ENCODE results near the gene RPL31.

Gene RPL31

GRCh38 chr2:100962366-100963025, 39.6 kb upstream of the RPL31 start:
- H3K36me3 ChIP-seq (ENCODE audit: insufficient read depth, low read length) = no peaks in the 10 kb centered on the region
- H3K4me2 ChIP-seq (ENCODE audit: low read length) = no peak overlapping the region
- H3K27me3 ChIP-seq (ENCODE audit: insufficient read depth, low read length) = no peaks in the 10 kb centered on the region
- no peak for TF ChIP-seq CTCF (IDR thresholded peaks at IDR 0.05; ENCODE audit: low read length)
- TF ChIP-seq EZH2 (IDR thresholded peaks at IDR 0.05; ENCODE audit: borderline replicate concordance, low read length) = no peak
- no peaks in the 10 kb centered on the region for H3F3A ChIP-seq (ENCODE audit: insufficient read depth, low read length)
- H4K20me1 ChIP-seq (ENCODE audit: insufficient read depth, low read length) = no peaks in the 10 kb centered on the region
- H3K9me3 ChIP-seq (ENCODE audit: low read length) = no peaks in the 10 kb centered on the region
- H3K4me1 ChIP-seq (ENCODE audit: insufficient read depth, low read length, severe bottlenecking) = no peaks in the 10 kb centered on the region
- no peak overlapping the region for H3K9ac ChIP-seq (ENCODE audit: low read length)
- H3K27ac ChIP-seq (ENCODE audit: low read depth, low read length, poor library complexity, severe bottlenecking) = no peak overlapping the region
- no peaks in the 10 kb centered on the region for H3K9me2 ChIP-seq (ENCODE audit: low read depth, low read length)
- no peak overlapping the region for H2AFZ ChIP-seq (ENCODE audit: low read length)
- H3K79me2 ChIP-seq (ENCODE audit: insufficient read depth, low read length) = no peaks in the 10 kb centered on the region
- no peak overlapping the region for H3K4me3 ChIP-seq (ENCODE audit: low read depth, low read length, poor library complexity, severe bottlenecking)

- Histone ChIP-seq H4K20me1 (ENCODE audit: insufficient read depth, low read length) (no peaks in the 10 kb centered on the region), H3K4me1 (ENCODE audit: insufficient read depth, low read length, severe bottlenecking) (no peaks in the 10 kb centered on the region), H3K9ac (ENCODE audit: low read length) (no peak overlapping the region), H3K27me3 (ENCODE audit: insufficient read depth, low read length) (no peaks in the 10 kb centered on the region), H3K36me3 (ENCODE audit: insufficient read depth, low read length) (no peaks in the 10 kb centered on the region), H3K9me2 (ENCODE audit: low read depth, low read length) (no peaks in the 10 kb centered on the region), H2AFZ (ENCODE audit: low read length) (no peak overlapping the region), H3K4me3 (ENCODE audit: low read depth, low read length, poor library complexity, severe bottlenecking) (no peak overlapping the region), H3K4me2 (ENCODE audit: low read length) (no peak overlapping the region), H3K79me2 (ENCODE audit: insufficient read depth, low read length) (no peaks in the 10 kb centered on the region), H3K27ac (ENCODE audit: low read depth, low read length, poor library complexity, severe bottlenecking) (no peak overlapping the region), H3K9me3 (ENCODE audit: low read length) (no peaks in the 10 kb centered on the region), H3F3A (ENCODE audit: insufficient read depth, low read length) (no peaks in the 10 kb centered on the region)
- TF ChIP-seq CTCF (IDR thresholded peaks at IDR 0.05; ENCODE audit: low read length) = no peak
- TF ChIP-seq EZH2 (IDR thresholded peaks at IDR 0.05; ENCODE audit: borderline replicate concordance, low read length) = no peak
These were observed 39.1 kb upstream of the RPL31 start for GRCh38 chr2:100963026-100963375.

- Histone ChIP-seq H3K9me2 (ENCODE audit: low read depth, low read length) (no peaks in the 10 kb centered on the region), H3K9ac (ENCODE audit: low read length) (no peak overlapping the region), H3K36me3 (ENCODE audit: insufficient read depth, low read length) (no peaks in the 10 kb centered on the region), H3K79me2 (ENCODE audit: insufficient read depth, low read length) (no peaks in the 10 kb centered on the region), H3K27ac (ENCODE audit: low read depth, low read length, poor library complexity, severe bottlenecking) (no peak overlapping the region), H4K20me1 (ENCODE audit: insufficient read depth, low read length) (no peaks in the 10 kb centered on the region), H3K4me1 (ENCODE audit: insufficient read depth, low read length, severe bottlenecking) (no peaks in the 10 kb centered on the region), H3K9me3 (ENCODE audit: low read length) (no peaks in the 10 kb centered on the region), H3K4me2 (ENCODE audit: low read length) (no peak overlapping the region), H3K4me3 (ENCODE audit: low read depth, low read length, poor library complexity, severe bottlenecking) (no peak overlapping the region), H3F3A (ENCODE audit: insufficient read depth, low read length) (no peaks in the 10 kb centered on the region), H2AFZ (ENCODE audit: low read length) (no peak overlapping the region), H3K27me3 (ENCODE audit: insufficient read depth, low read length) (no peaks in the 10 kb centered on the region)
- TF ChIP-seq CTCF (IDR thresholded peaks at IDR 0.05; ENCODE audit: low read length) (no peak), EZH2 (IDR thresholded peaks at IDR 0.05; ENCODE audit: borderline replicate concordance, low read length) (no peak)
These were observed 37.9 kb upstream of the RPL31 start for GRCh38 chr2:100964222-100964621.

All from OCI-LY1 (cell line).